HCT116 (cell line): Measurements from ENCODE around the gene C15orf39. TPM values are rescaled to one million over a fixed set of nuclear protein-coding genes. Genes with fewer than 3 reads are reported as not detected.

Experiments
- ATAC-seq: fragments of 200-7000 bp; cut with Tn5 transposase; 2 replicates; pipeline ENCODE4 v1.9.1; 2020; ENCODE audit warnings: mild to moderate bottlenecking, moderate library complexity
- BruUV-seq: library from RNA; stranded (reverse); fragments of 400-500 nt; replicated peaks from 2 replicates; lab custom pipeline; 2021; lab: Mats Ljungman, UMichigan
- CTCF ChIA-PET: fragments of 300-600 bp; sonication (Branson Sonifier 250); formaldehyde crosslinking; loops from one replicate; lab custom pipeline; 2021; ENCODE audit warnings: antibody characterized with exemption; lab: Charles Lee
- POLR2A ChIA-PET: fragments of 300-600, 350-600 bp; sonication (Branson Sonifier 250); formaldehyde crosslinking; loops from one replicate; lab custom pipeline; 2021; ENCODE audit warnings: antibody characterized with exemption; lab: Charles Lee
- RAD21 ChIA-PET, 2 experiments: fragments of 300-600 bp; sonication (Branson Sonifier 250); formaldehyde crosslinking; loops; one replicate each; lab custom pipeline; 2023; ENCODE audit warnings: low total read pairs in 2 of 2; ENCODE audit not compliant: uncharacterized antibody in 2 of 2, unreplicated experiment in 2 of 2, low non-redundant PET in 1 of 2; lab: Charles Lee
- DNase-seq: peaks from one replicate; pipeline ENCODE4 v3.0.0-alpha.2; 2010; ENCODE audit warnings: low read depth, low spot score
- H2AFZ ChIP-seq: fragments of 200-600 bp; shearing (Covaris generic), sonication (generic); 2 replicates; pipeline ENCODE4 v1.6.1; 2017; ENCODE audit warnings: low read depth, mixed run types, mixed read lengths, antibody characterized with exemption, low read length; ENCODE audit not compliant: poor library complexity, severe bottlenecking
- H3K27ac ChIP-seq: 2 replicates; pipeline ENCODE4 v1.5.1; 2012; ENCODE audit warnings: low read depth, low read length
- H3K27me3 ChIP-seq: fragments of 200-600 bp; sonication (generic); 2 replicates; pipeline ENCODE4 v1.6.1; 2016; ENCODE audit warnings: mixed run types, low read length, mixed read lengths; ENCODE audit not compliant: insufficient read depth
- H3K36me3 ChIP-seq, 2 experiments: fragments of 200-500 bp in 1 of 2; fragments of 200-600 bp in 1 of 2; sonication (Bioruptor generic) in 1 of 2; sonication (generic) in 1 of 2; 2 replicates each; pipeline versions ENCODE4 v1.5.1 to v1.6.1; 2014 to 2016; ENCODE audit warnings: low read length in 2 of 2, inconsistent platforms in 1 of 2, mixed read lengths in 1 of 2, mixed run types in 1 of 2; ENCODE audit not compliant: insufficient read depth in 2 of 2, control insufficient read depth in 1 of 2
- H3K4me1 ChIP-seq, 2 experiments: fragments of 200-600 bp in 1 of 2; sonication (generic) in 1 of 2; 2 replicates each; pipeline versions ENCODE4 v1.5.1 to v1.6.1; 2012 to 2017; ENCODE audit warnings: low read length in 2 of 2, inconsistent platforms in 1 of 2, mild to moderate bottlenecking in 1 of 2, mixed read lengths in 1 of 2, mixed run types in 1 of 2, moderate library complexity in 1 of 2; ENCODE audit not compliant: insufficient read depth in 2 of 2, control insufficient read depth in 1 of 2
- H3K4me2 ChIP-seq: fragments of 200-600 bp; sonication (generic); 2 replicates; pipeline ENCODE4 v1.6.1; 2017; ENCODE audit warnings: mixed run types, low read length, mixed read lengths
- H3K4me3 ChIP-seq, 2 experiments: fragments of 200-600 bp in 1 of 2; sonication (generic) in 1 of 2; replicated peaks in 1 of 2; 2 replicates each; pipeline ENCODE4 v1.5.1; 2011 to 2016; ENCODE audit warnings: low read length in 2 of 2, control low read depth in 1 of 2, low read depth in 1 of 2, mild to moderate bottlenecking in 1 of 2, mixed read lengths in 1 of 2, mixed run types in 1 of 2
- H3K79me2 ChIP-seq: fragments of 200-600 bp; sonication (generic); 2 replicates; pipeline ENCODE4 v1.6.1; 2017; ENCODE audit warnings: mild to moderate bottlenecking, mixed run types, low read length, moderate library complexity, mixed read lengths; ENCODE audit not compliant: insufficient read depth
- H3K9ac ChIP-seq: fragments of 200-600 bp; sonication (generic); 2 replicates; pipeline ENCODE4 v1.6.1; 2016; ENCODE audit warnings: low read length, mixed read lengths
- H3K9me2 ChIP-seq: fragments of 200-600 bp; sonication (generic), shearing (Covaris generic); 2 replicates; pipeline ENCODE4 v1.6.1; 2017; ENCODE audit warnings: mixed run types, mild to moderate bottlenecking, moderate library complexity; ENCODE audit not compliant: insufficient read depth
- H3K9me3 ChIP-seq, 2 experiments: fragments of 200-500 bp in 1 of 2; fragments of 200-600 bp in 1 of 2; sonication (Bioruptor generic) in 1 of 2; sonication (generic) in 1 of 2; 2 replicates each; pipeline ENCODE4 v1.6.1; 2014 to 2017; ENCODE audit warnings: low read length in 2 of 2, mixed read lengths in 2 of 2, inconsistent platforms in 1 of 2, low read depth in 1 of 2, mild to moderate bottlenecking in 1 of 2, mixed run types in 1 of 2, moderate library complexity in 1 of 2; ENCODE audit not compliant: control insufficient read depth in 1 of 2, insufficient read depth in 1 of 2
- H4K20me1 ChIP-seq: fragments of 200-600 bp; sonication (generic), shearing (Covaris generic); 2 replicates; pipeline ENCODE4 v1.6.1; 2017; ENCODE audit warnings: mixed run types, mild to moderate bottlenecking, moderate library complexity; ENCODE audit not compliant: insufficient read depth
- CBX3 ChIP-seq: IDR thresholded peaks from 2 replicates; pipeline ENCODE4 v1.6.1; 2012; ENCODE audit warnings: low read depth
- EGR1 ChIP-seq: IDR thresholded peaks from 2 replicates; pipeline ENCODE4 v1.6.1; 2012; ENCODE audit warnings: low read depth
- FOSL1 ChIP-seq: IDR thresholded peaks from 2 replicates; pipeline ENCODE4 v1.6.1; 2012; ENCODE audit warnings: low read depth
- JUND ChIP-seq: IDR thresholded peaks from 2 replicates; pipeline ENCODE4 v1.6.1; 2012
- MAX ChIP-seq: IDR thresholded peaks from 2 replicates; pipeline ENCODE4 v1.6.1; 2012
- SIN3A ChIP-seq: IDR thresholded peaks from 2 replicates; pipeline ENCODE4 v1.6.1; 2012; ENCODE audit warnings: low read depth
- SP1 ChIP-seq: IDR thresholded peaks from 2 replicates; pipeline ENCODE4 v1.6.1; 2012; ENCODE audit warnings: low read depth
- SRF ChIP-seq: IDR thresholded peaks from 2 replicates; pipeline ENCODE4 v1.6.1; 2012; ENCODE audit warnings: low read depth
- YY1 ChIP-seq: IDR thresholded peaks from 2 replicates; pipeline ENCODE4 v1.6.1; 2011; ENCODE audit warnings: low read length, low read depth, moderate library complexity, mild to moderate bottlenecking; ENCODE audit not compliant: insufficient replicate concordance; ENCODE audit errors: extremely low read depth
- ZFX ChIP-seq: fragments of 450-650 bp; IDR thresholded peaks from 2 replicates; pipeline ENCODE4 v1.6.1; 2017
- ZNF274 ChIP-seq: fragments of 200-500 bp; sonication (Bioruptor generic); IDR thresholded peaks from 2 replicates; pipeline ENCODE4 v1.6.1; 2014; ENCODE audit warnings: mild to moderate bottlenecking, low read depth, low read length, inconsistent platforms
- intact Hi-C: fragments of 100-400 bp; cut with micrococcal nuclease; formaldehyde crosslinking; loops from 2 replicates; pipeline ENCODE4 v1.10.0; 2022
- total RNA-seq: library from RNA; stranded (reverse); gene quantifications from one replicate; pipeline ENCODE4 v1.2.1, GENCODE V29; 2021; ENCODE audit not compliant: unreplicated experiment
- TF ChIP-seq, protein P1 (sequence below): IDR thresholded peaks from 2 replicates; pipeline ENCODE4 v1.6.1; 2012; ENCODE audit warnings: low read depth
- TF ChIP-seq, protein P2 (sequence below): IDR thresholded peaks from 2 replicates; pipeline ENCODE4 v1.6.1; 2011; ENCODE audit warnings: mild to moderate bottlenecking, low read length, moderate library complexity; ENCODE audit not compliant: insufficient replicate concordance; ENCODE audit errors: extremely low read depth

Gene C15orf39
- total RNA-seq, 1 experiment from 2014 or later = 29.3 TPM

DNA sequence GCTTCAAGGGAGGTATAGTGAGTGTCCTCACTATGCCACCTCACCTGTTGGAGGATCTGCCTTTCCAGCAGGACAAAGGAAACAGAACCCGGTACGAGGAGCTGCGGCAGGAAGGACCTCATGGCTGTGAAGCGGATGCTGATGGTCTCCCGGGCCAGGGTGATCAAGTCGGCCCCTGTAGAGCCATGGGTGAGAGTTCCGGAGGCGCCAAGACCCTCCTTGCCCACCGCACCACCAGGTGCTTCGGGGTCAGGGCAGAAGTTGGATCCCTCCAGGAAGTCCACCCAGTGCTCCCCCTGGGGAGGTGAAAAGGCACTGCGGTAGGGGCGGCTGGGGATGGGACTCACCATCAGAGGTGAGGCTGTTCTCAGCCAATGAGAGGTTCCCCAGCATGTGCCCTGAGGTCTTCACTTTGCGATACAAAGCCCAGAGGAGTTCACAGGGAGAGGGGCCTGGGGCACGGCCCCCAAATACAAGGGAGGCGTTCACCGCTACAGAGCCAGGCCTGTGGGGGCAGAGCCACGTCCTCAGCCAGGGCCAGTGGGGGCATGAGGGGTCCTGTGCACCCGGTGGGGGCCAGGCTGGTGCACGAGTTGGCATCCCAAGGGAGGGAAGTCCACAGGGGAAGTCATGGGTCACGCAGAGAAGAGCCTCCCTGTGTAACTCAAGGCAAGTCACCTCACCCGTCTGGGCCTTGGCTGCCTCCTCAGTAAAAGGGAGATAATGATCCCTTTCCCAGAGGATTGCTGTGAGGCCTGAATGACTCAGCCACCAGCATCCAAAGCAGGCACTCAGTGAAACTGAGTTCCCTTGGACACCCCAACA, 27.7 kb downstream of the C15orf39 start (continued):
- TF ChIP-seq, protein P1, sequence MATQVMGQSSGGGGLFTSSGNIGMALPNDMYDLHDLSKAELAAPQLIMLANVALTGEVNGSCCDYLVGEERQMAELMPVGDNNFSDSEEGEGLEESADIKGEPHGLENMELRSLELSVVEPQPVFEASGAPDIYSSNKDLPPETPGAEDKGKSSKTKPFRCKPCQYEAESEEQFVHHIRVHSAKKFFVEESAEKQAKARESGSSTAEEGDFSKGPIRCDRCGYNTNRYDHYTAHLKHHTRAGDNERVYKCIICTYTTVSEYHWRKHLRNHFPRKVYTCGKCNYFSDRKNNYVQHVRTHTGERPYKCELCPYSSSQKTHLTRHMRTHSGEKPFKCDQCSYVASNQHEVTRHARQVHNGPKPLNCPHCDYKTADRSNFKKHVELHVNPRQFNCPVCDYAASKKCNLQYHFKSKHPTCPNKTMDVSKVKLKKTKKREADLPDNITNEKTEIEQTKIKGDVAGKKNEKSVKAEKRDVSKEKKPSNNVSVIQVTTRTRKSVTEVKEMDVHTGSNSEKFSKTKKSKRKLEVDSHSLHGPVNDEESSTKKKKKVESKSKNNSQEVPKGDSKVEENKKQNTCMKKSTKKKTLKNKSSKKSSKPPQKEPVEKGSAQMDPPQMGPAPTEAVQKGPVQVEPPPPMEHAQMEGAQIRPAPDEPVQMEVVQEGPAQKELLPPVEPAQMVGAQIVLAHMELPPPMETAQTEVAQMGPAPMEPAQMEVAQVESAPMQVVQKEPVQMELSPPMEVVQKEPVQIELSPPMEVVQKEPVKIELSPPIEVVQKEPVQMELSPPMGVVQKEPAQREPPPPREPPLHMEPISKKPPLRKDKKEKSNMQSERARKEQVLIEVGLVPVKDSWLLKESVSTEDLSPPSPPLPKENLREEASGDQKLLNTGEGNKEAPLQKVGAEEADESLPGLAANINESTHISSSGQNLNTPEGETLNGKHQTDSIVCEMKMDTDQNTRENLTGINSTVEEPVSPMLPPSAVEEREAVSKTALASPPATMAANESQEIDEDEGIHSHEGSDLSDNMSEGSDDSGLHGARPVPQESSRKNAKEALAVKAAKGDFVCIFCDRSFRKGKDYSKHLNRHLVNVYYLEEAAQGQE = no peak
- TF ChIP-seq MAX (no peak), YY1 (no peak)

- Histone ChIP-seq H3K9me3 (no peaks in the 10 kb centered on the region), H2AFZ (no peak overlapping the region), H3K36me3 (no peaks in the 10 kb centered on the region), H3K4me2 (no peak overlapping the region), H3K9ac (no peak overlapping the region), H3K27me3 (no peaks in the 10 kb centered on the region; the same call in 1 of the 2 replicates), H4K20me1 (no peaks in the 10 kb centered on the region), H3K4me1 (no peaks in the 10 kb centered on the region), H3K4me3 (no peak overlapping the region), H3K9me2 (no peaks in the 10 kb centered on the region), H3K27ac (no peak overlapping the region), H3K79me2 (no peaks in the 10 kb centered on the region)
- intact Hi-C loops = no loop called here
- CTCF ChIA-PET = no interaction called here
- POLR2A ChIA-PET = no interaction called here
- RAD21 ChIA-PET = no interaction called here
- ATAC-seq = no peak
- DNase-seq = no peak
- TF ChIP-seq, protein P2, sequence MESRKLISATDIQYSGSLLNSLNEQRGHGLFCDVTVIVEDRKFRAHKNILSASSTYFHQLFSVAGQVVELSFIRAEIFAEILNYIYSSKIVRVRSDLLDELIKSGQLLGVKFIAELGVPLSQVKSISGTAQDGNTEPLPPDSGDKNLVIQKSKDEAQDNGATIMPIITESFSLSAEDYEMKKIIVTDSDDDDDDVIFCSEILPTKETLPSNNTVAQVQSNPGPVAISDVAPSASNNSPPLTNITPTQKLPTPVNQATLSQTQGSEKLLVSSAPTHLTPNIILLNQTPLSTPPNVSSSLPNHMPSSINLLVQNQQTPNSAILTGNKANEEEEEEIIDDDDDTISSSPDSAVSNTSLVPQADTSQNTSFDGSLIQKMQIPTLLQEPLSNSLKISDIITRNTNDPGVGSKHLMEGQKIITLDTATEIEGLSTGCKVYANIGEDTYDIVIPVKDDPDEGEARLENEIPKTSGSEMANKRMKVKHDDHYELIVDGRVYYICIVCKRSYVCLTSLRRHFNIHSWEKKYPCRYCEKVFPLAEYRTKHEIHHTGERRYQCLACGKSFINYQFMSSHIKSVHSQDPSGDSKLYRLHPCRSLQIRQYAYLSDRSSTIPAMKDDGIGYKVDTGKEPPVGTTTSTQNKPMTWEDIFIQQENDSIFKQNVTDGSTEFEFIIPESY = no peak
- TF ChIP-seq CBX3 (no peak), JUND (no peak), SRF (no peak), EGR1 (no peak), ZFX (no peak), MAX (no peak), ZNF274 (no peak), FOSL1 (no peak), SIN3A (no peak), SP1 (no peak), YY1 (no peak)
- no TSS peak for BruUV-seq
These were observed 28.3 kb downstream of the C15orf39 start for GRCh38 chr15:75230016-75230343.
